Measurements from ENCODE around the gene COG7. TPM values are rescaled to one million over a fixed set of nuclear protein-coding genes. Genes with fewer than 3 reads are reported as not detected.

The COG7 gene
- total and polyA plus RNA-seq, 2 donors: 9.0 to 28.0 TPM

GRCh38 chr16:23379707-23380106 is 73.3 kb downstream of the COG7 start:
- Histone ChIP-seq H3K27ac (ENCODE audit: low read depth in 1 of 2, low read length in 1 of 2) (no peak overlapping the region), H3K4me3 (ENCODE audit: low read length in 2 of 2) (no peak overlapping the region), H3K4me1 (ENCODE audit: control insufficient read depth in 2 of 2, insufficient read depth in 2 of 2, low read length in 2 of 2) (no peaks in the 10 kb centered on the region), H3K27me3 (ENCODE audit: control insufficient read depth in 2 of 2, insufficient read depth in 1 of 2, low read length in 1 of 2) (no peaks in the 10 kb centered on the region), H3K9me3 (ENCODE audit: control insufficient read depth in 2 of 2, insufficient read depth in 1 of 2, low read length in 1 of 2) (no peaks in the 10 kb centered on the region), H3K36me3 (ENCODE audit: control insufficient read depth in 2 of 2, insufficient read depth in 2 of 2, low read length in 1 of 2) (no peaks in the 10 kb centered on the region)
- 93% methylated on average over 10 of the region's 10 CpGs for WGBS
- DNase-seq (ENCODE audit: low read depth in 6 of 9, low spot score in 9 of 9): no peak

DNA sequence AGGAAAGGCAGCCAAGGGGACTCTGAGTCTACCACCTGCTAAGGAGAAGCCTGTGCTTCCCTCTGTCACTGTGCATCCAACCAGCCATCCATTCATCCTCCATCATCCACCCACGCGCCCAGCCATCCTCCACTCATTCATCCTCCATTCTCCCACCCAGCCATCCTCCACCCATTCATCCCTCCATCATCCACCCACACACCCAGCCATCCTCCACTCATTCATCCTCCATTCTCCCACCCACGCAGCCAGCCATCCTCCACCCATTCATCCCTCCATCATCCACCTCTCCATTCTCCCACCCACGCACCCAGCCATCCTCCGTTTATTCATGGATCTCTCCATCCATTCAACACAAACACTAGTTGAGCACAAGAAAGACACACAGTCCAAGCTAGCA is 74.1 kb downstream of the COG7 start:
- no peaks in the 10 kb centered on the region for H3K36me3 ChIP-seq (ENCODE audit: control insufficient read depth in 2 of 2, insufficient read depth in 2 of 2, low read length in 1 of 2)
- no peaks in the 10 kb centered on the region for H3K9me3 ChIP-seq (ENCODE audit: control insufficient read depth in 2 of 2, insufficient read depth in 1 of 2, low read length in 1 of 2)
- no peaks in the 10 kb centered on the region for H3K4me1 ChIP-seq (ENCODE audit: control insufficient read depth in 2 of 2, insufficient read depth in 2 of 2, low read length in 2 of 2)
- no peak overlapping the region for H3K4me3 ChIP-seq (ENCODE audit: low read length in 2 of 2)
- no peaks in the 10 kb centered on the region for H3K27me3 ChIP-seq (ENCODE audit: control insufficient read depth in 2 of 2, insufficient read depth in 1 of 2, low read length in 1 of 2)
- 96% methylated on average over 5 of the region's 5 CpGs for WGBS
- DNase-seq (ENCODE audit: low read depth in 6 of 9, low spot score in 9 of 9): no peak
- no peak overlapping the region for H3K27ac ChIP-seq (ENCODE audit: low read depth in 1 of 2, low read length in 1 of 2)

DNA sequence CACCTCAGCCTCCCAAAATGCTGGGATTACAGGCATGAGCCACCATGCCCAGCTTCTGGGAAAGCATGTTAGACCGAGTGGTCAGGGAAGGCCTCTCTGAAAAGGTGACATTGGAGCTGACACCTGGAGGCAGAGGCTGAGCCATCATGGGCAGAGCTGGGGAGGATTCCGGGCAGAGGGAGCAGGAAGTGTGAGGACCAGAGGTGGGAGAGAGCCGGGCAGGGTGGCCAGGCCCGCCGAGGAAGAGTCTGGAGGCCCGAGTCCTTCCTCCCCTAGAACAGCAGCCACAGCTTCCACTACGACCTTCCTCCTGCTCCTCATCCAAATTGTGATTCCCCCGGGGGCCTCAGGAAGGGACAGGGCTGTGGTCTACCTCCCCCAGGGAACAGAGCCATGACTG is 74.7 kb downstream of the COG7 start:
- H3K36me3 ChIP-seq (ENCODE audit: control insufficient read depth in 2 of 2, insufficient read depth in 2 of 2, low read length in 1 of 2): no peaks in the 10 kb centered on the region
- WGBS: 84% methylated on average over 8 of the region's 8 CpGs
- H3K27ac ChIP-seq (ENCODE audit: low read depth in 1 of 2, low read length in 1 of 2): no peak overlapping the region
- no peak overlapping the region for H3K4me3 ChIP-seq (ENCODE audit: low read length in 2 of 2)
- H3K9me3 ChIP-seq (ENCODE audit: control insufficient read depth in 2 of 2, insufficient read depth in 1 of 2, low read length in 1 of 2): no peaks in the 10 kb centered on the region
- no peaks in the 10 kb centered on the region for H3K4me1 ChIP-seq (ENCODE audit: control insufficient read depth in 2 of 2, insufficient read depth in 2 of 2, low read length in 2 of 2)
- no peaks in the 10 kb centered on the region for H3K27me3 ChIP-seq (ENCODE audit: control insufficient read depth in 2 of 2, insufficient read depth in 1 of 2, low read length in 1 of 2)
- DNase-seq (ENCODE audit: low read depth in 6 of 9, low spot score in 9 of 9): no peak

- H3K27ac ChIP-seq (ENCODE audit: low read depth in 1 of 2, low read length in 1 of 2): no peak overlapping the region
- H3K36me3 ChIP-seq (ENCODE audit: control insufficient read depth in 2 of 2, insufficient read depth in 2 of 2, low read length in 1 of 2): no peaks in the 10 kb centered on the region
- H3K9me3 ChIP-seq (ENCODE audit: control insufficient read depth in 2 of 2, insufficient read depth in 1 of 2, low read length in 1 of 2): no peaks in the 10 kb centered on the region
- WGBS: 94% methylated on average over 9 of the region's 9 CpGs
- no peak overlapping the region for H3K4me3 ChIP-seq (ENCODE audit: low read length in 2 of 2)
- H3K4me1 ChIP-seq (ENCODE audit: control insufficient read depth in 2 of 2, insufficient read depth in 2 of 2, low read length in 2 of 2): no peaks in the 10 kb centered on the region
- DNase-seq (ENCODE audit: low read depth in 6 of 9, low spot score in 9 of 9): no peak
- no peaks in the 10 kb centered on the region for H3K27me3 ChIP-seq (ENCODE audit: control insufficient read depth in 2 of 2, insufficient read depth in 1 of 2, low read length in 1 of 2)
Measured at GRCh38 chr16:23377071-23377931, 75.7 kb downstream of the COG7 start.

DNA sequence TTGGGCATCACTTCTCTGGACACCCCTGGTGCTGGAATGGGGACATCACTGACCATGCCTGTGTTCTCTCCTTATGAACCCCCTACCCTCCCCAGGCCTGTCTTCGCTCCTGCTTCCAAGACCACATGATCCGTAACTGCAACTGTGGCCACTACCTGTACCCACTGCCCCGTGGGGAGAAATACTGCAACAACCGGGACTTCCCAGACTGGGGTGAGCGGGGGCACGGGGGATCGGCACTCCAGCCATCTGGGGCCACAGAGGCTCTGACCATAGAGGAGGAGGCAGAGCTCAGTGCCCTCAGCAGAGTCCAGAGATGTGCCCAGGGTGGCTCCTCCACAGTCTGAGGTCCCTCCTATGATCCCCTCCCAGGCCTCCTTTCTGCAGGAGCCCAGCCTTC is 77.3 kb downstream of the COG7 start:
- Histone ChIP-seq H3K36me3 (ENCODE audit: control insufficient read depth in 2 of 2, insufficient read depth in 2 of 2, low read length in 1 of 2) (no peaks in the 10 kb centered on the region), H3K27me3 (ENCODE audit: control insufficient read depth in 2 of 2, insufficient read depth in 1 of 2, low read length in 1 of 2) (no peaks in the 10 kb centered on the region), H3K27ac (ENCODE audit: low read depth in 1 of 2, low read length in 1 of 2) (no peak overlapping the region), H3K9me3 (ENCODE audit: control insufficient read depth in 2 of 2, insufficient read depth in 1 of 2, low read length in 1 of 2) (no peaks in the 10 kb centered on the region), H3K4me3 (ENCODE audit: low read length in 2 of 2) (no peak overlapping the region), H3K4me1 (ENCODE audit: control insufficient read depth in 2 of 2, insufficient read depth in 2 of 2, low read length in 2 of 2) (no peaks in the 10 kb centered on the region)
- no peak for DNase-seq (ENCODE audit: low read depth in 6 of 9, low spot score in 9 of 9)
- WGBS: 91% methylated on average over 7 of the region's 7 CpGs

GRCh38 chr16:23374721-23375510 is 78.1 kb downstream of the COG7 start:
- DNase-seq (ENCODE audit: low read depth in 6 of 9, low spot score in 9 of 9): no peak

DNA sequence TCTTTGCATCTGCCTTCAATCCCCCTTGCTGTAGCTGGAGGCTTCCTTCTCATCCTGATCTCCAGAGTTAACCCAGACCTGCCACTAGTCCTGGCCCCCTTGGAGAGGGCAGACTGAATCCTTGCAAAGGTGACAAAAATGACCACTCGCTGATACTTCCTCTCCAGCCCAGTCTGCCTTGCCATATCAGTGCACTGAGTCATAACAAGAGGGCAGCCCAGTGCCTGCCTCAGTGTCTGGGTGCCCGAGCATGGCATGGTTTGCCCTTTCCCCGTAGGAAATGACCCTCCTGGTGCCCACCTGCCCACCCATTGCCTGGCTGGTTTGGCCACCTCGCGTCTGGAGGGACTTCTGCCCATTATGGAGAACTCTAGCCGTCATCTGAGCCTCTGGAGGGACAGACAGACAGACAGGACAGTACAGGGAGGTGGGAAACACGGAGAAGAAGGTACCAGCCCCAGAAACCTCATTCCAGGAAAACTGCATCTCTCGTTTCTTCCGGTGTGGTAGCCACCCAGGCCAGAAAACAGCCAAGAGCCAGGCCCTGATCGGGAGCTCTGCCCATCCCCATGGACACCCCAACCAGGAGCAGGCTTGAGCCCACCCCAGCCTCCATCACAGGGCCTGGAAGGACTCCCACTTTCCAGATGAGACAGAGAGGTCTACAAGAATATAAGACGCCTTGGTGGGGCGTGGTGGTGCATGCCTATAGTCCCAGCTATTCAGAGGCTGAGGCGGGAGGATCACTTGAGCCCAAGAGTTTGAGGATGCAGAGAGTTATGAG is 79.4 kb downstream of the COG7 start:
- Histone ChIP-seq H3K9me3 (ENCODE audit: control insufficient read depth in 2 of 2, insufficient read depth in 1 of 2, low read length in 1 of 2) (no peaks in the 10 kb centered on the region), H3K27ac (ENCODE audit: low read depth in 1 of 2, low read length in 1 of 2) (no peak overlapping the region), H3K4me1 (ENCODE audit: control insufficient read depth in 2 of 2, insufficient read depth in 2 of 2, low read length in 2 of 2) (no peaks in the 10 kb centered on the region), H3K27me3 (ENCODE audit: control insufficient read depth in 2 of 2, insufficient read depth in 1 of 2, low read length in 1 of 2) (no peaks in the 10 kb centered on the region), H3K4me3 (ENCODE audit: low read length in 2 of 2) (no peak overlapping the region), H3K36me3 (ENCODE audit: control insufficient read depth in 2 of 2, insufficient read depth in 2 of 2, low read length in 1 of 2) (no peaks in the 10 kb centered on the region)
- WGBS: 84% methylated on average over 13 of the region's 13 CpGs
- DNase-seq (ENCODE audit: low read depth in 6 of 9, low spot score in 9 of 9): no peak

More at GRCh38 chr16:23374721-23375510, 78.1 kb downstream of the COG7 start:
- Histone ChIP-seq H3K9me3 (ENCODE audit: control insufficient read depth in 2 of 2, insufficient read depth in 1 of 2, low read length in 1 of 2) (no peaks in the 10 kb centered on the region), H3K36me3 (ENCODE audit: control insufficient read depth in 2 of 2, insufficient read depth in 2 of 2, low read length in 1 of 2) (no peaks in the 10 kb centered on the region), H3K4me1 (ENCODE audit: control insufficient read depth in 2 of 2, insufficient read depth in 2 of 2, low read length in 2 of 2) (no peaks in the 10 kb centered on the region), H3K4me3 (ENCODE audit: low read length in 2 of 2) (no peak overlapping the region), H3K27ac (ENCODE audit: low read depth in 1 of 2, low read length in 1 of 2) (no peak overlapping the region), H3K27me3 (ENCODE audit: control insufficient read depth in 2 of 2, insufficient read depth in 1 of 2, low read length in 1 of 2) (no peaks in the 10 kb centered on the region)
- WGBS: 80% methylated on average over 17 of the region's 17 CpGs

- Histone ChIP-seq H3K4me1 (ENCODE audit: control insufficient read depth in 2 of 2, insufficient read depth in 2 of 2, low read length in 2 of 2) (no peaks in the 10 kb centered on the region), H3K4me3 (ENCODE audit: low read length in 2 of 2) (no peak overlapping the region), H3K27me3 (ENCODE audit: control insufficient read depth in 2 of 2, insufficient read depth in 1 of 2, low read length in 1 of 2) (no peaks in the 10 kb centered on the region), H3K36me3 (ENCODE audit: control insufficient read depth in 2 of 2, insufficient read depth in 2 of 2, low read length in 1 of 2) (no peaks in the 10 kb centered on the region), H3K27ac (ENCODE audit: low read depth in 1 of 2, low read length in 1 of 2) (no peak overlapping the region), H3K9me3 (ENCODE audit: control insufficient read depth in 2 of 2, insufficient read depth in 1 of 2, low read length in 1 of 2) (no peaks in the 10 kb centered on the region)
- 87% methylated on average over 9 of the region's 9 CpGs for WGBS
- DNase-seq (ENCODE audit: low read depth in 6 of 9, low spot score in 9 of 9): no peak
Measured at GRCh38 chr16:23371368-23371767, 81.6 kb downstream of the COG7 start.

- 67% methylated on average over 7 of the region's 7 CpGs for WGBS
Measured at GRCh38 chr16:23369416-23369815, 83.6 kb downstream of the COG7 start.

More at GRCh38 chr16:23369416-23369815, 83.6 kb downstream of the COG7 start:
- Histone ChIP-seq H3K4me3 (ENCODE audit: low read length in 2 of 2) (no peak overlapping the region), H3K27ac (ENCODE audit: low read depth in 1 of 2, low read length in 1 of 2) (no peak overlapping the region), H3K9me3 (ENCODE audit: control insufficient read depth in 2 of 2, insufficient read depth in 1 of 2, low read length in 1 of 2) (no peaks in the 10 kb centered on the region), H3K36me3 (ENCODE audit: control insufficient read depth in 2 of 2, insufficient read depth in 2 of 2, low read length in 1 of 2) (no peaks in the 10 kb centered on the region), H3K4me1 (ENCODE audit: control insufficient read depth in 2 of 2, insufficient read depth in 2 of 2, low read length in 2 of 2) (peaks cover 0 to 3% of the 10 kb centered on the region in 2 donors), H3K27me3 (ENCODE audit: control insufficient read depth in 2 of 2, insufficient read depth in 1 of 2, low read length in 1 of 2) (no peaks in the 10 kb centered on the region)
- DNase-seq (ENCODE audit: low read depth in 6 of 9, low spot score in 9 of 9): no peak
